ENCODE results near the gene USP47. TPM values are rescaled to one million over a fixed set of nuclear protein-coding genes. Genes with fewer than 3 reads are reported as not detected.

The USP47 gene
- total and polyA plus RNA-seq, 2 of the 13 experiments (the other 11 are each of a cell fraction or from before 2014, with no cell fraction given), result 12.2 to 52.7 TPM

- H3K4me3 ChIP-seq (replicated peaks in 1 of 3; ENCODE audit: insufficient read depth in 1 of 3, low read depth in 2 of 3, low read length in 3 of 3), result no peak overlapping the region
- H3K9me3 ChIP-seq (ENCODE audit: low read length), result no peaks in the 10 kb centered on the region
- peaks cover 6 to 24% of the 10 kb centered on the region in 2 experiments; a peak in 4 of 5 replicates for H3K36me3 ChIP-seq (replicated peaks in 1 of 2; ENCODE audit: control insufficient read depth in 1 of 2, insufficient read depth in 2 of 2, low read length in 2 of 2)
- no peak for ATAC-seq
- no peaks in the 10 kb centered on the region for H4K20me1 ChIP-seq (ENCODE audit: insufficient read depth, low read length)
- no peaks in the 10 kb centered on the region for H3K79me2 ChIP-seq (ENCODE audit: insufficient read depth, low read length)
- H3K27me3 ChIP-seq (ENCODE audit: control insufficient read depth in 1 of 2, insufficient read depth in 2 of 2, low read length in 2 of 2), result no peaks in the 10 kb centered on the region
- no peak overlapping the region for H3K9ac ChIP-seq (ENCODE audit: insufficient read depth, low read depth, low read length)
- 97% methylated on average over 3 of the region's 3 CpGs for WGBS (ENCODE audit: low lambda C conversion rate)
- no peak for TF ChIP-seq ZFP37 (CRISPR knock-in tag; IDR thresholded peaks at IDR 0.05; ENCODE audit: borderline replicate concordance)
- no peak for TF ChIP-seq ZBTB33 (CRISPR knock-in tag; IDR thresholded peaks at IDR 0.05)
- TF ChIP-seq ZSCAN9 (CRISPR knock-in tag; IDR thresholded peaks at IDR 0.05; ENCODE audit: borderline replicate concordance), result no peak
- peak; percentile 49; the same call in 1 of the 2 replicates for TF ChIP-seq CEBPB (IDR thresholded peaks at IDR 0.05; ENCODE audit: borderline replicate concordance, low read depth, low read length)
- no peak overlapping the region for H3K27ac ChIP-seq (ENCODE audit: extremely low read length, insufficient read depth, low read length)
- H2AFZ ChIP-seq (ENCODE audit: low read length), result no peak overlapping the region
- no peaks in the 10 kb centered on the region for H3K4me1 ChIP-seq (ENCODE audit: insufficient read depth, low read length)
- FAIRE-seq, result no peak
- H3K4me2 ChIP-seq (ENCODE audit: low read depth, low read length), result no peak overlapping the region
- no peak for DNase-seq (ENCODE audit: low spot score)
- POLR2A ChIA-PET, result no interaction called here
- intact Hi-C loops (cut with micrococcal nuclease; ENCODE audit: unreplicated experiment), result no loop called here
- in situ Hi-C loops (cut with HindIII; ENCODE audit: extremely low pct_ligation_motif_present, low pct_unique_long_range_greater_than_20kb), result no loop called here
- CTCF ChIA-PET (ENCODE audit: low intra/inter-chr PET ratio, low total read pairs), result no interaction called here
- no TSS peak for BruUV-seq (replicated peaks)
Measured at GRCh38 chr11:11901929-11902328, 60.2 kb downstream of the USP47 start.

- CTCF ChIA-PET (ENCODE audit: low intra/inter-chr PET ratio, low total read pairs), result no interaction called here
- Histone ChIP-seq H3K27me3 (ENCODE audit: control insufficient read depth in 1 of 2, insufficient read depth in 2 of 2, low read length in 2 of 2) (no peaks in the 10 kb centered on the region; a peak in 1 of 5 replicates), H3K79me2 (ENCODE audit: insufficient read depth, low read length) (no peaks in the 10 kb centered on the region), H3K4me1 (ENCODE audit: insufficient read depth, low read length) (no peaks in the 10 kb centered on the region), H4K20me1 (ENCODE audit: insufficient read depth, low read length) (no peaks in the 10 kb centered on the region), H2AFZ (ENCODE audit: low read length) (no peak overlapping the region), H3K36me3 (replicated peaks in 1 of 2; ENCODE audit: control insufficient read depth in 1 of 2, insufficient read depth in 2 of 2, low read length in 2 of 2) (peaks cover 2 to 20% of the 10 kb centered on the region in 2 experiments; a peak in 3 of 5 replicates), H3K4me3 (replicated peaks in 1 of 3; ENCODE audit: insufficient read depth in 1 of 3, low read depth in 2 of 3, low read length in 3 of 3) (no peak overlapping the region), H3K9ac (ENCODE audit: insufficient read depth, low read depth, low read length) (no peak overlapping the region), H3K27ac (ENCODE audit: extremely low read length, insufficient read depth, low read length) (no peak overlapping the region), H3K9me3 (ENCODE audit: low read length) (no peaks in the 10 kb centered on the region), H3K4me2 (ENCODE audit: low read depth, low read length) (no peak overlapping the region)
- no peak for FAIRE-seq
- intact Hi-C loops (cut with micrococcal nuclease; ENCODE audit: unreplicated experiment) (no loop called here), in situ Hi-C loops (cut with HindIII; ENCODE audit: extremely low pct_ligation_motif_present, low pct_unique_long_range_greater_than_20kb) (no loop called here)
- no peak for DNase-seq (ENCODE audit: low spot score)
- BruUV-seq (replicated peaks), result no TSS peak
- ATAC-seq, result no peak
- POLR2A ChIA-PET, result no interaction called here
- no peak for TF ChIP-seq ARID3A (IDR thresholded peaks at IDR 0.05; ENCODE audit: low read depth, low read length)
- TF ChIP-seq ZHX1 (CRISPR knock-in tag; IDR thresholded peaks at IDR 0.05; ENCODE audit: low read depth), result no peak
- no peak for TF ChIP-seq MXD3 (CRISPR knock-in tag; IDR thresholded peaks at IDR 0.05)
- TF ChIP-seq ISX (CRISPR knock-in tag; conservative IDR thresholded peaks at IDR 0.05), result no peak
- no peak for TF ChIP-seq FOXK2 (IDR thresholded peaks at IDR 0.05)
- no peak for TF ChIP-seq ZBTB7B (CRISPR knock-in tag; IDR thresholded peaks at IDR 0.05)
- TF ChIP-seq SIN3A (IDR thresholded peaks at IDR 0.05; ENCODE audit: borderline replicate concordance, low read depth, low read length), result no peak
Measured at GRCh38 chr11:11909727-11910126, 68.0 kb downstream of the USP47 start.
